IPS-11a (cell line): Measurements from ENCODE around the gene ZNF69.

Experiments used
- H3K4me3 ChIP-seq: one replicate; pipeline ENCODE4 v1.5.1; 2013; ENCODE audit warnings: low read depth, low read length, control low read depth

ZNF69 gene

GRCh38 chr19:11950312-11950711, 62.7 kb downstream of the ZNF69 start:
- H3K4me3 ChIP-seq: no peak overlapping the region
